Measurements from ENCODE around the gene DCXR.

GRCh38 chr17:82047379-82047778, 9.9 kb upstream of the DCXR start:
- no peak for TF ChIP-seq CTCF (IDR thresholded peaks at IDR 0.05; ENCODE audit: insufficient read depth, low read depth, low read length)
- TF ChIP-seq EZH2 (IDR thresholded peaks at IDR 0.05; ENCODE audit: insufficient read depth, low read length), result no peak

Data from astrocyte (in vitro differentiated cells and primary cell).